Measurements from ENCODE around the gene TBC1D19. TPM values are rescaled to one million over a fixed set of nuclear protein-coding genes. Genes with fewer than 3 reads are reported as not detected.
"Not testable (repeated sequence)": the region's sequence is repeated elsewhere in the genome, so short reads cannot be mapped to it uniquely, and the experiment has no call there.

The TBC1D19 gene
- total RNA-seq, 1 experiment from 2014 or later = 12.8 TPM

DNA sequence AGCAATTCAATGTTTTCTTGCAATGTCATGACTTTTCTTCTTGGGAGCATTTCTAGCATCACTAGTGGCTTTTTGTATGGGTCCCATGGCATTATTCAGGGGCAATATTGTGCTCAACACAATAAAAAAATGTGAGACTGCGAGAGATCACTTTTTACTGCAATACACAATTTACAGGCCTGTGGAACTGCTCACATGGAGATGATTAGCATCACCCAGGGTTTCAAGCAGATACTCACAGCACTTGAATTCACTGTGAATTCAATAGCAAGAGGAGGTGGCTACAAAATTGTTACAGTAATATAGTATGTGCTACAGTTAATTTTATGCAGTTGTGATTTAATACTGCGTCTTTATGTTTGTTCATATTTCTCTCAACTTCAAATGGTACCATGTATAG lies 50.4 kb downstream of the TBC1D19 start:
- ChIA-PET CTCF (no interaction called here), POLR2A (ENCODE audit: unreplicated experiment) (no interaction called here)
- no peaks in the 10 kb centered on the region for H3K36me3 ChIP-seq (ENCODE audit: low read depth)
- intact Hi-C loops (cut with micrococcal nuclease; ENCODE audit: unreplicated experiment) = no loop called here
- H3K4me2 ChIP-seq = no peak overlapping the region
- H3K79me2 ChIP-seq (ENCODE audit: low read depth) = no peaks in the 10 kb centered on the region
- H3K4me1 ChIP-seq (replicated peaks; ENCODE audit: insufficient read depth) = no peaks in the 10 kb centered on the region
- H3K4me3 ChIP-seq = no peak overlapping the region
- BruUV-seq (replicated peaks) = no TSS peak
- no peaks in the 10 kb centered on the region for H3F3A ChIP-seq (ENCODE audit: insufficient read depth, low read depth)
- H3K9me2 ChIP-seq (ENCODE audit: insufficient read depth) = no peaks in the 10 kb centered on the region
- H3K27ac ChIP-seq = no peak overlapping the region
- H2AFZ ChIP-seq = no peak overlapping the region
- H3K27me3 ChIP-seq (ENCODE audit: insufficient read depth, low read depth) = no peaks in the 10 kb centered on the region
- no peak for DNase-seq
- TF ChIP-seq, protein P1, sequence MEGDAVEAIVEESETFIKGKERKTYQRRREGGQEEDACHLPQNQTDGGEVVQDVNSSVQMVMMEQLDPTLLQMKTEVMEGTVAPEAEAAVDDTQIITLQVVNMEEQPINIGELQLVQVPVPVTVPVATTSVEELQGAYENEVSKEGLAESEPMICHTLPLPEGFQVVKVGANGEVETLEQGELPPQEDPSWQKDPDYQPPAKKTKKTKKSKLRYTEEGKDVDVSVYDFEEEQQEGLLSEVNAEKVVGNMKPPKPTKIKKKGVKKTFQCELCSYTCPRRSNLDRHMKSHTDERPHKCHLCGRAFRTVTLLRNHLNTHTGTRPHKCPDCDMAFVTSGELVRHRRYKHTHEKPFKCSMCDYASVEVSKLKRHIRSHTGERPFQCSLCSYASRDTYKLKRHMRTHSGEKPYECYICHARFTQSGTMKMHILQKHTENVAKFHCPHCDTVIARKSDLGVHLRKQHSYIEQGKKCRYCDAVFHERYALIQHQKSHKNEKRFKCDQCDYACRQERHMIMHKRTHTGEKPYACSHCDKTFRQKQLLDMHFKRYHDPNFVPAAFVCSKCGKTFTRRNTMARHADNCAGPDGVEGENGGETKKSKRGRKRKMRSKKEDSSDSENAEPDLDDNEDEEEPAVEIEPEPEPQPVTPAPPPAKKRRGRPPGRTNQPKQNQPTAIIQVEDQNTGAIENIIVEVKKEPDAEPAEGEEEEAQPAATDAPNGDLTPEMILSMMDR (conservative IDR thresholded peaks at IDR 0.05) = no peak
- TF ChIP-seq EZH2 (IDR thresholded peaks at IDR 0.05; ENCODE audit: low read depth) = no peak
- no peaks in the 10 kb centered on the region for H4K20me1 ChIP-seq (ENCODE audit: insufficient read depth)
- no peaks in the 10 kb centered on the region for H3K9me3 ChIP-seq (ENCODE audit: insufficient read depth, low read depth)

DNA sequence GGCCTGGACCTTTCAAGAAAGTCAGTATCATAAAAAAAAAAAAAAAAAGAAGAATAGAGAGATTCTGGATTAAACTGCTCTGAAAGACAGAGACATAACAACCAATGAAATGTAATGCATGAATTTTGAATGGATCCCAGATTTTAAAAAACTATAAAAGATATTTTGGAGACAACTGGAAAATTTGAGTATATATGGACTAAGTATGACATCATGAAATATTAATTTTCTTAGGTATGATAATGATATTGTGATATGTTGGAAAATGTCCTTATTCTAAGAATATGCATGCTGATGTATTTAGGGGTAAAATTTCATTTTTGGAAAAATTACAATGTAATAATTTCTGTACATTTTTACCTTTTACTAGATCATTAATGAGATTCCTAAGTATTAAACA lies 52.6 kb downstream of the TBC1D19 start:
- ChIA-PET CTCF (no interaction called here), POLR2A (ENCODE audit: unreplicated experiment) (no interaction called here)
- intact Hi-C loops (cut with micrococcal nuclease; ENCODE audit: unreplicated experiment) = no loop called here
- H2AFZ ChIP-seq = no peak overlapping the region
- no TSS peak for BruUV-seq (replicated peaks)
- DNase-seq = no peak
- H3K27me3 ChIP-seq (ENCODE audit: insufficient read depth, low read depth) = no peaks in the 10 kb centered on the region
- no peaks in the 10 kb centered on the region for H3K9me3 ChIP-seq (ENCODE audit: insufficient read depth, low read depth)
- no peaks in the 10 kb centered on the region for H3K79me2 ChIP-seq (ENCODE audit: low read depth)
- H3K4me3 ChIP-seq = no peak overlapping the region
- no peaks in the 10 kb centered on the region for H3K4me1 ChIP-seq (replicated peaks; ENCODE audit: insufficient read depth)
- no peaks in the 10 kb centered on the region for H3K36me3 ChIP-seq (ENCODE audit: low read depth)
- no peaks in the 10 kb centered on the region for H3F3A ChIP-seq (ENCODE audit: insufficient read depth, low read depth)
- TF ChIP-seq EZH2 (IDR thresholded peaks at IDR 0.05; ENCODE audit: low read depth) = no peak
- TF ChIP-seq, protein P1 (conservative IDR thresholded peaks at IDR 0.05) = no peak
- H3K9me2 ChIP-seq (ENCODE audit: insufficient read depth) = no peaks in the 10 kb centered on the region
- H3K4me2 ChIP-seq = no peak overlapping the region
- no peak overlapping the region for H3K27ac ChIP-seq
- no peaks in the 10 kb centered on the region for H4K20me1 ChIP-seq (ENCODE audit: insufficient read depth)

DNA sequence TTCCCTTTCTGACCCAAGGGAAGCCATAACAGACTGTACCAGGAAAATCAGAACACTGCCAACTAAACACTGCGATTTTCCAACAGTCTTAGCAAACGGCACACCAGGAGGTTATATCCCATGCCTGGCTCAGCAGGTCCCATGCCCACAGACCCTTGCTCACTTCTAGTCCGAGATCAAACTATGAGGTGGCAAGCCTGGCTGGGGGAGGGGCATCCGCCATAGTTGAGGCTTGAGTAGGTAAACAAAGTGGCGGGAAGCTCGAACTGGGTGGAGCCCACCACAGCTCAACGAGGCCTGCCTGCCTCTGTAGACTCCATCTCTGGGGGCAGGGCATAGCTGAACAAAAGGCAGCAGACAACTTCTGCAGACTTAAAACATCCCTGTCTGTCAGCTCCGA lies 56.8 kb downstream of the TBC1D19 start:
- H4K20me1 ChIP-seq (ENCODE audit: insufficient read depth); H3K4me2 ChIP-seq; DNase-seq; H3K79me2 ChIP-seq (ENCODE audit: low read depth); H2AFZ ChIP-seq; H3K4me1 ChIP-seq (replicated peaks; ENCODE audit: insufficient read depth); H3K9me3 ChIP-seq (ENCODE audit: insufficient read depth, low read depth); H3K27ac ChIP-seq; POLR2A ChIA-PET (ENCODE audit: unreplicated experiment); BruUV-seq (replicated peaks); H3F3A ChIP-seq (ENCODE audit: insufficient read depth, low read depth); H3K9me2 ChIP-seq (ENCODE audit: insufficient read depth); CTCF ChIA-PET; H3K36me3 ChIP-seq (ENCODE audit: low read depth); intact Hi-C loops (cut with micrococcal nuclease; ENCODE audit: unreplicated experiment); H3K4me3 ChIP-seq; H3K27me3 ChIP-seq (ENCODE audit: insufficient read depth, low read depth): not testable (repeated sequence)

DNA sequence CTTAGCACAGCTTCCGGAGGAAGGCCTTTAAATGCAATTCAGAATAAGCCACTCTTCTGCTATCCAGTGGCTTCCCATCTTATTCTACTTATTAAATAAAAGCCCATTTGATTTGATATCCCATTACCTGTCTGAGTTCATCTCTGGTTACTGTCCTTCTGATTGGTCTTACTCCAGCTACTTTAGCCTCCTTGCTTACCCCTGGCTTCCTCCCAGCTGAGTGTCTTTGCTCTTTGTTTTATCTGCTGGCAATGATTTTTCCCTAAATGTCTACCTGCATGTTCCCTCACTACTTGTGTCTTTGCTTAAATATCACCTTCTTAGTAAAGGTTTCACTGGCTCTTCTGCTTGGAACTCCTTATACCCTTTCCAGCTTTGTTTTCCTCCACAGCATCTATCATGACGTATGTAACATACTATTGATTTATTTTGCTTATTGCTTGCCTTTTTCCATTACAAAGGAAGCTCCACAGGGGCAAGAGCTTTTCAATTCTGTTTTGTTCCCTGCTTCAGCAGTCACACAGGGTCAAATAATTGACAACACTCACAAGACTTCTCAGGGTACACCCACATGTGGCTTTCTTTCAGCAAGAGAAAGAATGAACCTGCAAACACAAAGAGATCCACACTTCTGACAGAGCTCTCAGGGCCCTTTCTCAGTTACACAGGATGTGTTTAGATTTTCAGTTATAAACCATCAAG lies 63.8 kb downstream of the TBC1D19 start:
- no peaks in the 10 kb centered on the region for H4K20me1 ChIP-seq (ENCODE audit: insufficient read depth)
- CTCF ChIA-PET = no interaction called here
- no peak overlapping the region for H3K4me2 ChIP-seq

More for the DNA sequence above, 63.8 kb downstream of the TBC1D19 start:
- POLR2A ChIA-PET (ENCODE audit: unreplicated experiment) = interaction anchor here (0.7 kb wide), 1 partner anchor 69 kb away, joined by 3 read pairs; no protein-coding TSS in a partner anchor
- H3K4me1 ChIP-seq (replicated peaks; ENCODE audit: insufficient read depth) = no peaks in the 10 kb centered on the region
- no peak for TF ChIP-seq EZH2 (IDR thresholded peaks at IDR 0.05; ENCODE audit: low read depth)
- TF ChIP-seq, protein P1 (conservative IDR thresholded peaks at IDR 0.05) = no peak
- H3K4me3 ChIP-seq = no peak overlapping the region
- intact Hi-C loops (cut with micrococcal nuclease; ENCODE audit: unreplicated experiment) = no loop called here
- no peak overlapping the region for H3K27ac ChIP-seq
- H3K36me3 ChIP-seq (ENCODE audit: low read depth) = no peaks in the 10 kb centered on the region
- DNase-seq = no peak
- no peaks in the 10 kb centered on the region for H3K79me2 ChIP-seq (ENCODE audit: low read depth)
- no peaks in the 10 kb centered on the region for H3K27me3 ChIP-seq (ENCODE audit: insufficient read depth, low read depth)
- H3F3A ChIP-seq (ENCODE audit: insufficient read depth, low read depth) = no peaks in the 10 kb centered on the region
- no TSS peak for BruUV-seq (replicated peaks)
- H3K9me2 ChIP-seq (ENCODE audit: insufficient read depth) = no peaks in the 10 kb centered on the region
- no peaks in the 10 kb centered on the region for H3K9me3 ChIP-seq (ENCODE audit: insufficient read depth, low read depth)
- no peak overlapping the region for H2AFZ ChIP-seq
